ENCODE measurements around the gene HHIPL1.

HHIPL1 gene

GRCh38 chr14:99696929-99697328 lies 52.0 kb downstream of the HHIPL1 start:
- TF ChIP-seq, protein P1, sequence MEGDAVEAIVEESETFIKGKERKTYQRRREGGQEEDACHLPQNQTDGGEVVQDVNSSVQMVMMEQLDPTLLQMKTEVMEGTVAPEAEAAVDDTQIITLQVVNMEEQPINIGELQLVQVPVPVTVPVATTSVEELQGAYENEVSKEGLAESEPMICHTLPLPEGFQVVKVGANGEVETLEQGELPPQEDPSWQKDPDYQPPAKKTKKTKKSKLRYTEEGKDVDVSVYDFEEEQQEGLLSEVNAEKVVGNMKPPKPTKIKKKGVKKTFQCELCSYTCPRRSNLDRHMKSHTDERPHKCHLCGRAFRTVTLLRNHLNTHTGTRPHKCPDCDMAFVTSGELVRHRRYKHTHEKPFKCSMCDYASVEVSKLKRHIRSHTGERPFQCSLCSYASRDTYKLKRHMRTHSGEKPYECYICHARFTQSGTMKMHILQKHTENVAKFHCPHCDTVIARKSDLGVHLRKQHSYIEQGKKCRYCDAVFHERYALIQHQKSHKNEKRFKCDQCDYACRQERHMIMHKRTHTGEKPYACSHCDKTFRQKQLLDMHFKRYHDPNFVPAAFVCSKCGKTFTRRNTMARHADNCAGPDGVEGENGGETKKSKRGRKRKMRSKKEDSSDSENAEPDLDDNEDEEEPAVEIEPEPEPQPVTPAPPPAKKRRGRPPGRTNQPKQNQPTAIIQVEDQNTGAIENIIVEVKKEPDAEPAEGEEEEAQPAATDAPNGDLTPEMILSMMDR (IDR thresholded peaks at IDR 0.05; ENCODE audit: control insufficient read depth, insufficient read depth, low read depth, low read length, missing control alignments) = no peak
- DNase-seq (ENCODE audit: low read depth) = no peak
- H3K4me3 ChIP-seq (ENCODE audit: control insufficient read depth, low read depth, low read length) = no peak overlapping the region

DNA sequence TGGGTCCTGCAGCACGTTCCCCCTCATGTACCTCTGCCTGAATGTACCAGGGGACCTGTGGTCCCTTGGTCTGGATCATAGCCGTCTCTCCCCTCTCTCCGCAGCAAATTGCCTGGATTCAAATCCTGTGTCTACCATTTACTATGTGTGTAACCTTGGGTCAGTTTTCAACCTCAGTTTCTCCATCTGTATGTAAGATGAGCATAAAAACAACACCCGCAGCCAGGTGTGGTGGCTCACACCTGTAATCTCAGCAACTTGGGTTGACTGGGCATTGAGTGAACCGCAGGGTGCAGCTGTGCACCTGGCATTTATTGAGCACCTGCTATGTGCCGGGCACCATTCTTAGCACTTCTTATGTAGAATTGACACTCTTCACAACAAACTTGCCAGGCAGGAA lies 53.3 kb downstream of the HHIPL1 start:
- TF ChIP-seq, protein P1 (IDR thresholded peaks at IDR 0.05; ENCODE audit: control insufficient read depth, insufficient read depth, low read depth, low read length, missing control alignments) = no peak
- no peak for DNase-seq (ENCODE audit: low read depth)

DNA sequence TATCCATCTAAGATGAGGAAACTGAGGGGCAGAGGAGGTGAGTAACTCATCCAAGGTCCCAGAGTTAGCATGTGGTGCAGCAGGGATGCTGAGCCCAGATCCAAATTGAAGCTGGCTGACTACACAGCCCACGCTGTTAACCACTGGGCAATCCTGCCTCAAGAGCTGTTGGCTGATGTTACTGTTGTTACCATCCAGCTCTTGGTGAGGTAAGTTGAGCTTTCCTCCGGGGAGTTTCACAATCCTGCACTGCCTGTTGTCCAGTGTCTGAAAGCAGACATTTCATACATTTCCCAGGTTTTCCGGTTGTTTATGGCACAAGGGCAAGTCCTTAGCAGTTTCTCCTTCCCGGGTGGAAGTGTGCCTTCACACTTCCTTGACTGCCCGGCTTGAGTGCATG lies 53.7 kb downstream of the HHIPL1 start:
- no peak overlapping the region for H3K4me3 ChIP-seq (ENCODE audit: control insufficient read depth, low read depth, low read length)
- TF ChIP-seq, protein P1 (IDR thresholded peaks at IDR 0.05; ENCODE audit: control insufficient read depth, insufficient read depth, low read depth, low read length, missing control alignments) = no peak
- no peak for DNase-seq (ENCODE audit: low read depth)

More for the DNA sequence above, 53.3 kb downstream of the HHIPL1 start:
- no peak overlapping the region for H3K4me3 ChIP-seq (ENCODE audit: control insufficient read depth, low read depth, low read length)

GRCh38 chr14:99699085-99699760 lies 54.3 kb downstream of the HHIPL1 start:
- H3K4me3 ChIP-seq (ENCODE audit: control insufficient read depth, low read depth, low read length) = no peak overlapping the region
- TF ChIP-seq, protein P1 (IDR thresholded peaks at IDR 0.05; ENCODE audit: control insufficient read depth, insufficient read depth, low read depth, low read length, missing control alignments) = no peak
- no peak for DNase-seq (ENCODE audit: low read depth)

DNA sequence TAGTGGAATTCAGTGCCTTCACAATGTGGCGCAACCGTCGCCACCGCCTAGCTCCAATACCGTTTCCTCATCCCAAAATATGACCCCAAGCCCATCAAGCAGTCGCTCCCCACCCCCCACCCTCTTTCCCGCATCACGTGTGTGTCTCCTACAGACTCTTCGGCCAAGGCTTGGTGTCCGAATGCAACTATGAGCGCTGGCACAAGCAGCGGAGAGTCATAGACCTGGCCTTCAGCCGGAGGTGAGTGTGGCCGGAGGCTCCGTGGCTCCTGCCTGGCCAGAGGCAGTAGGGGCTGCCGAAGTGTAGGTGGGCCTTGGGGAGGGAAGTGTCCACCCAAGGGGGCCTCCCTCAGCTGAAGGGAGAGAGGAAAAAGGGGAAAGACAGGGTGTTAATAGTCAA lies 54.9 kb downstream of the HHIPL1 start:
- TF ChIP-seq, protein P1 (IDR thresholded peaks at IDR 0.05; ENCODE audit: control insufficient read depth, insufficient read depth, low read depth, low read length, missing control alignments) = no peak
- no peak overlapping the region for H3K4me3 ChIP-seq (ENCODE audit: control insufficient read depth, low read depth, low read length)
- no peak for DNase-seq (ENCODE audit: low read depth)

DNA sequence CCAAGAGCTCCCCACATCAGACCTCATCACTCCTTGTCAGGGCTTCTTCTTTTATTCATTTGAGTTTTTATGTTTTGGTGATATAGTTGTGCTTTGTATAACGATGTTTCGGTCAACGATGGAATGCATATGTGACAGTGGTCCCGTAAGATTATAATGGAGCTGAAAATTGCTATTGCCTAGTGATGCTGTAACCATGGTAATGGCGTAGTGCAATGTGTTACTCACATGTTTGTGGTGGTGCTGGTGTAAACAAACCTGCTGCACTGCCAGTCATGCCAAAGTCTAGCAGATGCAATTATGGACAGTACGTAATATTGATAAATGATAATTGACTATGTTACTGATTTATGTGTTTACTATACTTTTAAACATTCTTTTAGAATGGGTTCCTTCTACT lies 55.5 kb downstream of the HHIPL1 start:
- TF ChIP-seq, protein P1 (IDR thresholded peaks at IDR 0.05; ENCODE audit: control insufficient read depth, insufficient read depth, low read depth, low read length, missing control alignments) = no peak
- H3K4me3 ChIP-seq (ENCODE audit: control insufficient read depth, low read depth, low read length) = no peak overlapping the region
- no peak for DNase-seq (ENCODE audit: low read depth)

All from AG09309 (cell line).